ENCODE results near the gene INCENP.
"Not testable (repeated sequence)": the region's sequence is repeated elsewhere in the genome, so short reads cannot be mapped to it uniquely, and the experiment has no call there.

Gene INCENP

DNA sequence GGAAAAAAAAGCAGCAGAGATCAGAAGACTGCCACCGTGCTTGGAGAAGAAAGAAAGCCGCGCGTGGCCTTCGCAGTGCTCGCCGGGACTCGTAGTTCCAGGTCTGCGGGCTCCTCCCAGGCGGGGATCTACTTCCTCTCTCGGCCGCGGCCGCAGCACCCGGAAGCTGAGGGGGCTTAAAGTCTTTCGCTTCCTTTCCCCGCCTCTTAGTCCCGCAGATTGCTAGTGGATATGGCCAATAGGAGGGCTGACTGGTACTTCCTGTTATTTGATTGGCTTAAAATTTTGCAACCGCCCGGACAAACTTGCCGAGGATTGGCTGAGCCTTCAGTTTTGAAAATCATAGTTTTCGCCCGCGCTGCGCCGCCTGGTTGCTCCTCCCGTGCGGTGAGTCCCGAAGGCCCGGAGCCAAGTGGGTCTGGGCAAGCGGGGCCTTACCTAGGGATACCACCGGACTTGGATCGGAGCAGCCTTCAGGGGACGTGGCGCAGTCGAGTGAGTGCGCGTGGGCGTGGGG is at the start of gene INCENP:
TSS of gene INCENP (plus strand) at position 343 of the 517 bp plus-strand sequence. CDS start 4,151 bp downstream, outside the sequence.
- DNase-seq, result peak; percentile 92

DNA sequence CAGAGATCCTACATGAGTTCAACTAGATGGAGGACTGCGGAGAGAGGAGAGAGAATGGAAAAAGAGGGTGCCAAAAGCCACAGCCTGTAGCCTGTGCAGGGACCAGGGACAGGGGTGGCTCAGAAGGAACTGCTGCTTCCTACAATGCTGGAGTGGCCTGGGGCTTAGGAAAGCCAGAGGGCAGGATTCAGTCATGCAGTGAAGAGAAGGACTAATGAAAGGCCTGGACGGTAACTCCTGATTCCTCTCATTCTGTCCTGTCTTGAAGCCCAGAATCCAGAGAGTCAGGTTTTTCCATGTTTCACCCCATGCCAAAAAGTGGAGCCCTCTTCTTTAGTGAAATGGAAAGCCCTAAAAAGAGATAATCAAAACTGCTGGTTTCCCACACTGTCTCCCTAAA is 48.4 kb upstream of the INCENP start:
- DNase-seq, result no peak

DNA sequence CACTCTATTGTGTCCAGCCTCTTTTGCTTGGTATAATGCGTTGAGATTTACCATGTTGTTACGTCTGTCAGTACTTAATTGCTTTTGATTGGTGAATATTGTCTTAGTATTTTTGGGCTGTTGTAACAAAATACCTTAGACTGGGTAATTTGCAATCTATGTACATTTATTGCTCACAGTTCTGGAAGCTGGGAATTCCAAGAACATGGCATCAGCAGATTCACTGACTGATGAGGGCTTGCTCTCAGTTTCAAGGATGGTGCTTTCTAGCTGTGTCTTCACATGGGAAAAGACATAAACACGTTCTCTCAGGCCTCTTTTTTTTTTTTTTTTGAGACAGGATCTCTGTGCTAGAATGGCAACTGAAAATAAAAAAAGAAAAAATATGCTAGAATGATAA is 46.7 kb upstream of the INCENP start:
- DNase-seq, result no peak

GRCh38 chr11:62081378-62082291 is 42.2 kb upstream of the INCENP start:
- DNase-seq, result peak; percentile 76

DNA sequence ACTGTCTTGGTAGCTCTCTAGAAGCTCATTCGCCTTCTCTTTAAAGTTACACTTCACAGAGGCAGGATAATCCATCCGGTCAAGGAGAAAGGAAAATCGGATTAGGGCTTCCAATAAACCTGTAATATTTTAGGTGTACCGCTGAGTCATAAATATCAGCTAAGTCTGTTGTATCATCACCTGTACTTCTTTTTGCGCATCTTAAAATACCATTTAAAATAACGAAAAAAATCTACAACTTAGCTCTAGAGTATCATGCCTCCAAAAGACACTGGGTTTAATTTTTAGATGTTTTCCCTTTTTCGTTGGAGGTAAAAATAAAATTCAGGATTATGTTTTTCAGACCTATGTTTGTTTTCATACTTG is 41.5 kb upstream of the INCENP start:
- DNase-seq, result no peak

GRCh38 chr11:62084801-62085200 is 39.0 kb upstream of the INCENP start:
- not testable (repeated sequence) for DNase-seq

DNA sequence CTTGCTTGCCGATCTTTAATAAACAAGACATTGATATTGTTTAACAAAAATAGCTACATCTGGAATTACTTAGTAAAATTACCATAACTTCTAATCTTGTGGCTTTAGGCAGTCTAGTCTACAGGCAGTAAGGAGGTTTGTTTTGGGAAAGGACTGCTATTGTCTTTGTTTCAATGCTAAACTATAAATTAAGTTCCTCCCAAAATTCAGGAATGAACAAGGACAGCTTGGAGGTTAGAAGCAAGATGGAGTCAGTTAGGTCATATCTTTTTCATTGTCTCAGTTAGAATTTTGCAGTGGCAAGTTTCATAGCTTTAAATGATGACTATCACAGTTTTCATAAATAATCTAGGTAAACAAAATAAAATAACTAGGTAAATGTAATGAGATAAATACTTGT is 36.1 kb upstream of the INCENP start:
- DNase-seq, result no peak

GRCh38 chr11:62088331-62088933 is 35.4 kb upstream of the INCENP start:
- no peak for DNase-seq

GRCh38 chr11:62103141-62103540 is 20.7 kb upstream of the INCENP start:
- no peak for DNase-seq

DNA sequence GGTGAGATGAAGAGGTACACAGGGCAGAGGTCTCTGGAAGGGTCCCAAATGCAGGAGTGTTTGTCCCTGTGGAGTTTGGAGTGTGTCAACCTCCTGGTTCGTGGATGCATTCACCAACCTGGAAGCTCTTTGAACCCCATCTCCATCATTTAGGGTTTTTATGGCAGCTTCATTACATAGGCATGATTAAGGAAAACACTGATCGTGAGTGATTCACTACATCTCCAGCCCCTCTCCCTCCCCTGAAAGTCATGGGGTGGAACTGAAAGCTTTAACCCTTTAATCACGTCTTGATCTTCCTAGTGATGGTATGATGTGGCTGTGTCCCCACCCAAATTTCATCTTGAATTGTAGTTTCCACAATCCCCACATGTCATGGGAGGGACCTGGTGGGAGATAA is 19.8 kb upstream of the INCENP start:
- DNase-seq, result no peak

- DNase-seq, result no peak
These were observed 18.8 kb upstream of the INCENP start for GRCh38 chr11:62104816-62105653.

GRCh38 chr11:62105667-62106191 is 18.1 kb upstream of the INCENP start:
- DNase-seq, result no peak

DNA sequence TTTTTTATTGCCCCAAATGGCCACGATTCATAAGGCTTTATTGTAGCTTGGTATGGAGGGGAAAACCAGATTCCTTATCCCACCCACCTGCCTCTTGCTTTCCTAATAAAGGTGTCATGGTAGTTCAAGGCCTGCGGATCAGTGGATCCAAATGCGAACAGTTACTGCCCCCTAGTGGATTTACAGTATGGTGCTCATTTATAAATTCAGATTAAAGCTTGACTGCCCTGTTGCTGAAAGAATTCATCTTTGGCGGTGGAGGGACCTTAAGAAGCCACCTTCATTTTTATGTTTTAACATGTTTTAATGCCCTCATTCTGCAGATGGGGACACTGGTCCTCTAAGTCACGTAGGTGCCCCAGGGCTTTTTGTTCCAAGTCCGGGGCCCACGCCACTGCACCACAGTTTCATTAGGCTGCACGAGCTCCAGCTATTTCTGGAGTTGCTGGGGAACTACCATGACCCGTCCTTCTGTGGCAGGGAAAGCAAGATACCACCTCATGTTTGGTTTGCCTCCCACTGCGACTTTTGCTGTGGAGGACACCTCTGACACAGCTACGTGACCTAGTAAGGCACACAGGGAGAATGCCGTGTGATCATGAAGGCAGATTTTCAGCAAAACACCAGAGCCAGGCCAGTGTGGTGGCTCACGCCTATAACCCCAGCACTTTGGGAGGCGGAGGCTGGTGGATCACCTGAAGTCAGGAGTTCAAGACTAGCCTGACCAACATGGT is 15.6 kb upstream of the INCENP start:
- DNase-seq, result no peak

DNA sequence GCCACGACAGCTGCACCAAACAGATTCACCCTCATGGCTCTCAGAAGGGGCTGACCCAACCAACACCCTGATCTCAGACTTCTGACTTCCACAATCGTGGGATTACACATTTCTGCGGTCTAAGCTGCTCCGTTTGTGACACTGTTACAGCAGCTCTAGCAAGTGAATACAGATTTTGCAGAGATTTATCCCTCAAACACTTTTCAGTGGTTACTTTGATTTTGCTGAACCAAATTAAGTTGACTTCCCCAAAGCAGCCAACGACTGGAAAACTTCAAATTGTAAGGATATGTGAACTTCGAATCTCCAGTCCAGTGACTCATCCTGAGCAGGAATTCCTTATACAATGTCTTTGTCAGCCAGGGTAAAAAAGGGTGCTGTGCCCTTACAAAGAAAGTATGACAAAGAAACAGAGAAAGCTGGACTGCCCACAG is 14.8 kb upstream of the INCENP start:
- DNase-seq, result no peak

DNA sequence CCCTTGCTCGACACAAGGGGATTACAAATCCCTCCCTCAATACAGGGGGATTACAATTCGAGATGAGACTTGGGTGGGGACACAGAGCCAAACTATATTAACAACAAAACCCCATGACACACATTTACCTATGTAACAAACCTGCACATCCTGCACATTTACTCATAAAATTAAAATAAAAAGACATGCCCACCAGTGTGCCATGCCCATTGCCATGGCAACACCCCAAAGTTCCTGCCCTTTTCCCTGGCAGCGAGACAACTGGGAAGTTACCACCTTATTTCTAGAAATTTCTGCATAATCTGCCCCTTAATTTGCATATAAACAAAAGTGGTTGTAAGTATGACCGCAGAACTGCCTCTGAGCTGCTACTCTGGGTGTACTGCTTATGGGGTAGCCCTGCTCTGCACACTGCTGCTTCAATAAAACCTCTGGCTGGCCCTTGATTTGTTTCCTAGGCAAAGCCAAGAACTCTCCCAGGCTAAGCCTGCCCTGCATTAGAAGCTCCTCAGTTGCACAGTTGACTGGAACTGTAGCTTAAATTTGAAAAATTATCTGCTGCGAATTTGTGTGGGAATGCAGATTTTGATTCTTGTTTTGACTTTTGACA is 8.6 kb upstream of the INCENP start:
- no peak for DNase-seq

GRCh38 chr11:62116451-62116850 is 7.4 kb upstream of the INCENP start:
- no peak for DNase-seq

DNA sequence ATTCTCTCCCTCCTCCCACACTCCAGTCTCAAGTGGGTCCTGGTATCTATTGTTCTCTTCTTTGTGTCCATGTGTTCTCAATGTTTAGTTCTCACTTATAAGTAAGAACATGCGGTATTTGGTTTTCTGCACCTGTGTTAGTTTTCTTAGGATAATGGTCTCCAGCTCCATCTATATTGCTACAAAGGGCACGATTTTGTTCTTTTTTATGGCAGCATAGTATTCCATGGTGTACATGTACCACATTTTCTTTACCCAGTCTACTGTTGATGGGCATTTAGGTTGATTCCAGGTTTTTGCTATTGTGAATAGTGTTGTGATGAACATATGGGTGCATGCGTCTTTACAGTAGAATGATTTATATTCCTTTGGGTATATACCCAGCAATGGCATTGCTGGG is 4.2 kb upstream of the INCENP start:
- no peak for DNase-seq

GRCh38 chr11:62120001-62120400 is 3.8 kb upstream of the INCENP start:
- DNase-seq, result no peak

- DNase-seq, result no peak
These were observed 3.4 kb upstream of the INCENP start for GRCh38 chr11:62120431-62120830.

DNA sequence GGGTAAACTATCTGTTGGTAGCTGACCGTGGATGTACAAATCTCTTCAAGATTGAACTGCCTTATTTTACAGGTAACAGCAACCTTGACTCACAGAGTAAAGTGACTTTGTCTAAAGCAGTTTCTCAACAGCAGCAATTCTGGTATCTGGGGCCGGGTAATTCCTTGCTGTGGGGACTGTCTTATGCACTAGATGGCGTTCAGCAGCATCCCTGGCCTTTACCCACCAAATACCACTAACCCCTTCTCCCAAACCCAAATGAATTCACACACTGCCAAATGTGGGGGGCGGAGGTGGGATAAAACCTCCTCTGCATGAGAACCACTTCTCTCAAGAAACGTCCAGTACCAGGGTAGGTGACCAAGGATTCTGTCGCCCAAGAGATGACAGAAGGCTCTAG is 1.7 kb upstream of the INCENP start:
- no peak for DNase-seq

DNA sequence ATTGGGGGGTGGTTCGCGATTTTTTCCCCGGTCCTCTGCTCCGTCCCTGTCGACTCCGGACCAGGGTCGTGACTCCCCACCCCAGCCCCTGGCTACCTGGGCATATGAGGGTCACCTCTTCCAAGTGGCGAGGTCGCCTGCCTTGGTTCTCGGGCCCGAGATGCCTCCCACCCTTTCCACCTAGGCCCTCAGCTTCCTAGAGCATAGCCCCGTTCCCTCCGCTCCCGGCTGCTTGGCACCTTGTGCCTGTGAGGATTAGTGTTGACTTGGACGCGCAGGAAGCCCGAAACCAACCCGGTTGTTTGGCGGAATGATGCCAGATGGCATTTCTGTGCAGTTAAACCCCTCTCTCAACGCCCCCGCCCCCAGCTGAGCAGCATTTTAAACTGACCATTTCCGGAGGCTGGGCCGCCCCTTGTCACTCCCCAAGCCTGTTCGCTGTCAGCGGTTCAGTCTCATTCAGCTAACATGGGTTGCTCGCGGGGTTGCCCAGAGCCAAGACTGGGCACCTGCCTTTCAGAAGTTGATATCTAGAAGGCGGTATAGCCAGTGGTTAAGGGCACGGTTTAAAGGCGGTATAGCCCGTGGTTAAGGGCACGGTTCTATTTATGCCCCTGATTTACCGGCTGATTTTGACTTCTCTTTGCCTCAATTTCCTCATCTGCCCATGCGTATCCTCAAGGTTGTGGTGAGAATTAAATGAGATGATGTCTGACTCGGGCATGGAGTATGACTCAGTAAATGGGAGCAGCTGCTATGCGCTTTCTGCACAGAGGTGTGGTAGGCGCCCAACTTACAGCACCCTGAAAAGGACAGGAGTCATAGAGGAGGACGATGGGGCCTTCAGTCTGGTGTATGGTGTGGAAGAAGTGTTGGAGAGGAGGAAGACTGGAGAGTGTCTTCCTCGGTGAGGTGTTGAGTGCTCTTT is 639 bp downstream of the INCENP start:
- no peak for DNase-seq
